Fibroblast of the aortic adventitia (primary cell): Measurements from ENCODE around the gene CGREF1. TPM values are rescaled to one million over a fixed set of nuclear protein-coding genes. Genes with fewer than 3 reads are reported as not detected.

Source experiments
- DNase-seq: peaks from one replicate; pipeline ENCODE4 v3.0.0-alpha.2; 2010; ENCODE audit warnings: low read depth
- H3K4me3 ChIP-seq: 2 replicates; pipeline ENCODE4 v1.5.1; 2011; ENCODE audit warnings: low read depth, mild to moderate bottlenecking, control low read depth, low read length, moderate library complexity
- CTCF ChIP-seq: IDR thresholded peaks from 2 replicates; pipeline ENCODE4 v1.5.1; 2011; ENCODE audit warnings: mild to moderate bottlenecking, low read length, control low read depth, inconsistent platforms; ENCODE audit not compliant: insufficient read depth
- total RNA-seq: library from RNA; depleted of rRNA; stranded (reverse); fragments of >200 nt; gene quantifications from 2 replicates; pipeline ENCODE4 v1.2.3, GENCODE V29; 2012; ENCODE audit warnings: low replicate concordance

CGREF1 gene
- total RNA-seq, 1 donor, result 4.7 TPM

- peak overlapping the region; percentile 56 for H3K4me3 ChIP-seq
- TF ChIP-seq CTCF, result peak; percentile 66
- peak; percentile 85 for DNase-seq
Observed at GRCh38 chr2:27086090-27086723, 32.7 kb downstream of the CGREF1 start.

GRCh38 chr2:27085673-27086089, 33.2 kb downstream of the CGREF1 start:
- DNase-seq, result peak; percentile 69
- TF ChIP-seq CTCF, result peak; percentile 44
- peak overlapping the region; percentile 56 for H3K4me3 ChIP-seq

GRCh38 chr2:27085062-27085672, 33.8 kb downstream of the CGREF1 start:
- no peak for DNase-seq
- no peak overlapping the region for H3K4me3 ChIP-seq
- no peak for TF ChIP-seq CTCF

- TF ChIP-seq CTCF, result no peak
Observed at GRCh38 chr2:27084297-27085061, 34.4 kb downstream of the CGREF1 start.

GRCh38 chr2:27083410-27084296, 35.3 kb downstream of the CGREF1 start:
- TF ChIP-seq CTCF, result no peak
- no peak overlapping the region for H3K4me3 ChIP-seq
- DNase-seq, result no peak

More at GRCh38 chr2:27084297-27085061, 34.4 kb downstream of the CGREF1 start:
- no peak for DNase-seq
- H3K4me3 ChIP-seq, result no peak overlapping the region

- no peak overlapping the region for H3K4me3 ChIP-seq
- TF ChIP-seq CTCF, result no peak
Observed at GRCh38 chr2:27082773-27083409, 36.0 kb downstream of the CGREF1 start.

More at GRCh38 chr2:27082773-27083409, 36.0 kb downstream of the CGREF1 start:
- no peak for DNase-seq
